ENCODE results near the gene FALEC. TPM values are rescaled to one million over a fixed set of nuclear protein-coding genes. Genes with fewer than 3 reads are reported as not detected.

FALEC gene
- total and polyA plus RNA-seq, 9 of the 15 experiments (the other 6 are each of a cell fraction or from before 2014, with no cell fraction given): 0.15 to 1.8 (median 0.53) TPM; not detected in 5

DNA sequence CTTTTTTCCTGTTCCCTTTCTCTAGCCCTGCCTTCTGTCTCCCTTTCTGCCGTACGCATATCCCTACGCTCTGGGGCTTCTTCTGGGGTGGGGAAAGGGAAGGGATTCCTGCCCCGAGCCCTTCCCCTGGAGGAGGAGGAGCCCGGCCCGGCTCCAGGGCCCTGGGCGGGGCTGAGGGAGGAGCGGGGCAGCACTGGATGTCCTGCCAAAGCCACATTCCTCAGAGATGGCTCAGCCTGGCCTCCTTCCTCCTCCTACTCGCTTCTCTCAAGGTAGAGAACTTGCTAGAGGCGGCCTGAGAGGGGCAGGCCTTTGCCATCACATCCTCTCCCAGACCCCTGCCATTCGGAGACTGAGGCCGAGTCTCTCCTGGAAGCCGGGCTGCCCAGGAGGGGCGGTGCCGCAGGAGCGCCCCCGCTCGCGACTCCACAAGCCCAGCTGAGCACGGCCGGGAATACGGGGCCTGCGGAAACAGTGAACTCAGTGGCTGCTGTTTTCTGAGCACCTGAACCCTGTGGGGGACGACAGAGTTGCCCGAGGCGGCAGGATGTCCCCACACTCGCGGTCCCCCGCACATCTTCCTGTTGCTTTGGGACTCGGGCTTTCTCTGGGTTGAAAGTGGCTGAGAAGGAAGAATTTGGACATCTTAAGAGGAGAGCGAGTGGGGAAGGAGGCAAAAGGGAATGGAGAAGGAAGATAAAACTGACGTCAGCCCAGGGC is 45.9 kb downstream of the FALEC start (continued):
- TF ChIP-seq, protein P1, sequence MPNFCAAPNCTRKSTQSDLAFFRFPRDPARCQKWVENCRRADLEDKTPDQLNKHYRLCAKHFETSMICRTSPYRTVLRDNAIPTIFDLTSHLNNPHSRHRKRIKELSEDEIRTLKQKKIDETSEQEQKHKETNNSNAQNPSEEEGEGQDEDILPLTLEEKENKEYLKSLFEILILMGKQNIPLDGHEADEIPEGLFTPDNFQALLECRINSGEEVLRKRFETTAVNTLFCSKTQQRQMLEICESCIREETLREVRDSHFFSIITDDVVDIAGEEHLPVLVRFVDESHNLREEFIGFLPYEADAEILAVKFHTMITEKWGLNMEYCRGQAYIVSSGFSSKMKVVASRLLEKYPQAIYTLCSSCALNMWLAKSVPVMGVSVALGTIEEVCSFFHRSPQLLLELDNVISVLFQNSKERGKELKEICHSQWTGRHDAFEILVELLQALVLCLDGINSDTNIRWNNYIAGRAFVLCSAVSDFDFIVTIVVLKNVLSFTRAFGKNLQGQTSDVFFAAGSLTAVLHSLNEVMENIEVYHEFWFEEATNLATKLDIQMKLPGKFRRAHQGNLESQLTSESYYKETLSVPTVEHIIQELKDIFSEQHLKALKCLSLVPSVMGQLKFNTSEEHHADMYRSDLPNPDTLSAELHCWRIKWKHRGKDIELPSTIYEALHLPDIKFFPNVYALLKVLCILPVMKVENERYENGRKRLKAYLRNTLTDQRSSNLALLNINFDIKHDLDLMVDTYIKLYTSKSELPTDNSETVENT (CRISPR knock-in tag; IDR thresholded peaks at IDR 0.05): peak; percentile 54; the same call in 1 of the 2 replicates
- TF ChIP-seq, protein P2, sequence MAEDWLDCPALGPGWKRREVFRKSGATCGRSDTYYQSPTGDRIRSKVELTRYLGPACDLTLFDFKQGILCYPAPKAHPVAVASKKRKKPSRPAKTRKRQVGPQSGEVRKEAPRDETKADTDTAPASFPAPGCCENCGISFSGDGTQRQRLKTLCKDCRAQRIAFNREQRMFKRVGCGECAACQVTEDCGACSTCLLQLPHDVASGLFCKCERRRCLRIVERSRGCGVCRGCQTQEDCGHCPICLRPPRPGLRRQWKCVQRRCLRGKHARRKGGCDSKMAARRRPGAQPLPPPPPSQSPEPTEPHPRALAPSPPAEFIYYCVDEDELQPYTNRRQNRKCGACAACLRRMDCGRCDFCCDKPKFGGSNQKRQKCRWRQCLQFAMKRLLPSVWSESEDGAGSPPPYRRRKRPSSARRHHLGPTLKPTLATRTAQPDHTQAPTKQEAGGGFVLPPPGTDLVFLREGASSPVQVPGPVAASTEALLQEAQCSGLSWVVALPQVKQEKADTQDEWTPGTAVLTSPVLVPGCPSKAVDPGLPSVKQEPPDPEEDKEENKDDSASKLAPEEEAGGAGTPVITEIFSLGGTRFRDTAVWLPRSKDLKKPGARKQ (CRISPR knock-in tag; IDR thresholded peaks at IDR 0.05): no peak
- TF ChIP-seq, protein P3, sequence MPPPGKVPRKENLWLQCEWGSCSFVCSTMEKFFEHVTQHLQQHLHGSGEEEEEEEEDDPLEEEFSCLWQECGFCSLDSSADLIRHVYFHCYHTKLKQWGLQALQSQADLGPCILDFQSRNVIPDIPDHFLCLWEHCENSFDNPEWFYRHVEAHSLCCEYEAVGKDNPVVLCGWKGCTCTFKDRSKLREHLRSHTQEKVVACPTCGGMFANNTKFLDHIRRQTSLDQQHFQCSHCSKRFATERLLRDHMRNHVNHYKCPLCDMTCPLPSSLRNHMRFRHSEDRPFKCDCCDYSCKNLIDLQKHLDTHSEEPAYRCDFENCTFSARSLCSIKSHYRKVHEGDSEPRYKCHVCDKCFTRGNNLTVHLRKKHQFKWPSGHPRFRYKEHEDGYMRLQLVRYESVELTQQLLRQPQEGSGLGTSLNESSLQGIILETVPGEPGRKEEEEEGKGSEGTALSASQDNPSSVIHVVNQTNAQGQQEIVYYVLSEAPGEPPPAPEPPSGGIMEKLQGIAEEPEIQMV (tag; conservative IDR thresholded peaks at IDR 0.05; ENCODE audit: low read depth): no peak
- TF ChIP-seq TEAD2 (tag; IDR thresholded peaks at IDR 0.05): peak; percentile 27; the same call in 1 of the 2 replicates
- peak; percentile 90 to 96 for TF ChIP-seq TEAD1 (CRISPR knock-in tag; IDR thresholded peaks at IDR 0.05)
- TF ChIP-seq, protein P4, sequence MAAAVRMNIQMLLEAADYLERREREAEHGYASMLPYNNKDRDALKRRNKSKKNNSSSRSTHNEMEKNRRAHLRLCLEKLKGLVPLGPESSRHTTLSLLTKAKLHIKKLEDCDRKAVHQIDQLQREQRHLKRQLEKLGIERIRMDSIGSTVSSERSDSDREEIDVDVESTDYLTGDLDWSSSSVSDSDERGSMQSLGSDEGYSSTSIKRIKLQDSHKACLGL (CRISPR knock-in tag; IDR thresholded peaks at IDR 0.05; ENCODE audit: borderline replicate concordance, poor library complexity, severe bottlenecking): no peak
- no peak; the same call in 1 of the 2 replicates for TF ChIP-seq MYNN (IDR thresholded peaks at IDR 0.05)
- TF ChIP-seq MYNN (CRISPR knock-in tag; IDR thresholded peaks at IDR 0.05): no peak
- TF ChIP-seq, protein P5, sequence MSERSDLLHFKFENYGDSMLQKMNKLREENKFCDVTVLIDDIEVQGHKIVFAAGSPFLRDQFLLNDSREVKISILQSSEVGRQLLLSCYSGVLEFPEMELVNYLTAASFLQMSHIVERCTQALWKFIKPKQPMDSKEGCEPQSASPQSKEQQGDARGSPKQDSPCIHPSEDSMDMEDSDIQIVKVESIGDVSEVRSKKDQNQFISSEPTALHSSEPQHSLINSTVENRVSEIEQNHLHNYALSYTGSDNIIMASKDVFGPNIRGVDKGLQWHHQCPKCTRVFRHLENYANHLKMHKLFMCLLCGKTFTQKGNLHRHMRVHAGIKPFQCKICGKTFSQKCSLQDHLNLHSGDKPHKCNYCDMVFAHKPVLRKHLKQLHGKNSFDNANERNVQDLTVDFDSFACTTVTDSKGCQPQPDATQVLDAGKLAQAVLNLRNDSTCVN (CRISPR knock-in tag; IDR thresholded peaks at IDR 0.05): no peak
- no peak for TF ChIP-seq MECOM (CRISPR knock-in tag; IDR thresholded peaks at IDR 0.05)
- 0 out of 2 replicates have a peak, but pooled peaks have one; percentile 18 for TF ChIP-seq ARID2 (IDR thresholded peaks at IDR 0.05)
- peak; percentile 11; the same call in 1 of the 2 replicates for TF ChIP-seq PTBP1 (IDR thresholded peaks at IDR 0.05; ENCODE audit: low read depth, low read length)
- no peak for TF ChIP-seq SPI1 (IDR thresholded peaks at IDR 0.05; ENCODE audit: borderline replicate concordance, low read depth, low read length)
- no peak for TF ChIP-seq ZNF354B (CRISPR knock-in tag; IDR thresholded peaks at IDR 0.05)
- TF ChIP-seq NR2C2 (CRISPR knock-in tag; IDR thresholded peaks at IDR 0.05): no peak
- no peak for TF ChIP-seq NR2C2 (tag; IDR thresholded peaks at IDR 0.05)
- TF ChIP-seq, protein P6, sequence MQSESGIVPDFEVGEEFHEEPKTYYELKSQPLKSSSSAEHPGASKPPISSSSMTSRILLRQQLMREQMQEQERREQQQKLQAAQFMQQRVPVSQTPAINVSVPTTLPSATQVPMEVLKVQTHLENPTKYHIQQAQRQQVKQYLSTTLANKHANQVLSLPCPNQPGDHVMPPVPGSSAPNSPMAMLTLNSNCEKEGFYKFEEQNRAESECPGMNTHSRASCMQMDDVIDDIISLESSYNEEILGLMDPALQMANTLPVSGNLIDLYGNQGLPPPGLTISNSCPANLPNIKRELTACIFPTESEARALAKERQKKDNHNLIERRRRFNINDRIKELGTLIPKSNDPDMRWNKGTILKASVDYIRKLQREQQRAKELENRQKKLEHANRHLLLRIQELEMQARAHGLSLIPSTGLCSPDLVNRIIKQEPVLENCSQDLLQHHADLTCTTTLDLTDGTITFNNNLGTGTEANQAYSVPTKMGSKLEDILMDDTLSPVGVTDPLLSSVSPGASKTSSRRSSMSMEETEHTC (IDR thresholded peaks at IDR 0.05): peak; percentile 18; the same call in 1 of the 2 replicates
- no peak for TF ChIP-seq ZC3H11A (IDR thresholded peaks at IDR 0.05; ENCODE audit: low read depth, low read length)
- no peak for TF ChIP-seq PYGO2 (tag; IDR thresholded peaks at IDR 0.05)
- TF ChIP-seq NUFIP1 (IDR thresholded peaks at IDR 0.05; ENCODE audit: partially characterized antibody): no peak

Measured in K562 (cell line).